Tibial nerve (tissue), 4 donors: ENCODE measurements around the gene RSRC1. TPM values are rescaled to one million over a fixed set of nuclear protein-coding genes. Genes with fewer than 3 reads are reported as not detected.

Source experiments
- DNase-seq, 2 donors: peaks; one replicate each; pipeline ENCODE4 v3.0.0-alpha.2; 2019; ENCODE audit warnings: low spot score in 2 of 2
- H3K27ac ChIP-seq, 4 donors: fragments of 200-600 bp; sonication (generic) in 3 of 4; one replicate each; pipeline ENCODE4 v1.5.1; 2017 to 2019; ENCODE audit warnings: mild to moderate bottlenecking in 1 of 4
- H3K27me3 ChIP-seq, 2 donors: fragments of 200-600 bp; sonication (generic) in 1 of 2; one replicate each; pipeline versions ENCODE4 v1.5.1 to v1.6.0; 2017 to 2019
- H3K36me3 ChIP-seq, 3 donors: fragments of 200-600 bp; sonication (generic); one replicate each; pipeline ENCODE4 v1.5.1; 2018 to 2019
- H3K4me1 ChIP-seq, 4 donors: fragments of 200-600 bp; sonication (generic) in 3 of 4; one replicate each; pipeline ENCODE4 v1.5.1; 2017 to 2019
- H3K4me3 ChIP-seq, 4 donors: fragments of 200-600 bp; sonication (generic) in 3 of 4; one replicate each; pipeline ENCODE4 v1.5.1; 2017 to 2019; ENCODE audit warnings: mild to moderate bottlenecking in 1 of 4, moderate library complexity in 1 of 4
- H3K9me3 ChIP-seq, 4 donors: fragments of 200-600 bp; sonication (generic) in 3 of 4; one replicate each; pipeline ENCODE4 v1.5.1; 2017 to 2019
- EP300 ChIP-seq, 2 donors: sonication (generic); formaldehyde crosslinking; IDR thresholded peaks; one replicate each; pipeline ENCODE4 v1.6.1; 2017; ENCODE audit warnings: antibody characterized with exemption in 2 of 2, mild to moderate bottlenecking in 1 of 2
- POLR2A ChIP-seq, 2 donors: fragments of 450-650 bp; IDR thresholded peaks; one replicate each; pipeline ENCODE4 v1.6.1; 2017; ENCODE audit warnings: antibody characterized with exemption in 2 of 2, mild to moderate bottlenecking in 2 of 2, moderate library complexity in 2 of 2
- WGBS, 2 donors: methylation state at CpG; one replicate each; pipeline ENCODE4 v1.1.5; 2018; 5-methylcytosine and 5-hydroxymethylcytosine counted together
- total RNA-seq, 4 donors: library from RNA; depleted of rRNA; stranded (reverse); fragments of >200 nt; gene quantifications; one replicate each; pipeline ENCODE4 v1.1.0, GENCODE V29; 2016
- TF ChIP-seq, protein P1 (sequence below), 5 experiments: fragments of 200-600 bp in 3 of 5; fragments of 450-650 bp in 2 of 5; sonication (generic) in 3 of 5; IDR thresholded peaks; one replicate each; pipeline ENCODE4 v1.5.1; 2016 to 2019; ENCODE audit warnings: antibody characterized with exemption in 5 of 5, mild to moderate bottlenecking in 3 of 5, moderate library complexity in 2 of 5

The RSRC1 gene
- total RNA-seq, 4 donors from 2014 or later, result 58.2 to 70.5 (median 68.6) TPM

- DNase-seq, result no peak
- Histone ChIP-seq H3K9me3 (no peaks in the 10 kb centered on the region), H3K4me1 (peaks cover 0 to under 1% (median 0%) of the 10 kb centered on the region in 4 donors), H3K27me3 (peaks cover 0 to 4% of the 10 kb centered on the region in 2 donors), H3K36me3 (no peaks in the 10 kb centered on the region), H3K4me3 (no peak overlapping the region), H3K27ac (no peak overlapping the region)
- no peak for TF ChIP-seq POLR2A (IDR thresholded peaks at IDR 0.05)
- no peak for TF ChIP-seq EP300 (IDR thresholded peaks at IDR 0.05)
- TF ChIP-seq, protein P1, sequence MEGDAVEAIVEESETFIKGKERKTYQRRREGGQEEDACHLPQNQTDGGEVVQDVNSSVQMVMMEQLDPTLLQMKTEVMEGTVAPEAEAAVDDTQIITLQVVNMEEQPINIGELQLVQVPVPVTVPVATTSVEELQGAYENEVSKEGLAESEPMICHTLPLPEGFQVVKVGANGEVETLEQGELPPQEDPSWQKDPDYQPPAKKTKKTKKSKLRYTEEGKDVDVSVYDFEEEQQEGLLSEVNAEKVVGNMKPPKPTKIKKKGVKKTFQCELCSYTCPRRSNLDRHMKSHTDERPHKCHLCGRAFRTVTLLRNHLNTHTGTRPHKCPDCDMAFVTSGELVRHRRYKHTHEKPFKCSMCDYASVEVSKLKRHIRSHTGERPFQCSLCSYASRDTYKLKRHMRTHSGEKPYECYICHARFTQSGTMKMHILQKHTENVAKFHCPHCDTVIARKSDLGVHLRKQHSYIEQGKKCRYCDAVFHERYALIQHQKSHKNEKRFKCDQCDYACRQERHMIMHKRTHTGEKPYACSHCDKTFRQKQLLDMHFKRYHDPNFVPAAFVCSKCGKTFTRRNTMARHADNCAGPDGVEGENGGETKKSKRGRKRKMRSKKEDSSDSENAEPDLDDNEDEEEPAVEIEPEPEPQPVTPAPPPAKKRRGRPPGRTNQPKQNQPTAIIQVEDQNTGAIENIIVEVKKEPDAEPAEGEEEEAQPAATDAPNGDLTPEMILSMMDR (IDR thresholded peaks at IDR 0.05), result no peak
- 96 to 98% methylated on average over 6 of the region's 6 CpGs for WGBS, 2 donors
These were observed 455.2 kb downstream of the RSRC1 start for GRCh38 chr3:158565076-158565475.

- no peaks in the 10 kb centered on the region for H3K36me3 ChIP-seq
- no peak overlapping the region for H3K27ac ChIP-seq
- no peaks in the 10 kb centered on the region for H3K9me3 ChIP-seq
- no peak for TF ChIP-seq EP300 (IDR thresholded peaks at IDR 0.05)
- no peak for DNase-seq
- H3K4me1 ChIP-seq, result peaks cover 0 to 21% (median 0%) of the 10 kb centered on the region in 4 donors
- 85% methylated on average over 3 of the region's 3 CpGs for WGBS, 2 donors
- H3K27me3 ChIP-seq, result peaks cover 0 to 4% of the 10 kb centered on the region in 2 donors
- H3K4me3 ChIP-seq, result no peak overlapping the region
These were observed 458.9 kb downstream of the RSRC1 start for GRCh38 chr3:158568784-158569183.

DNA sequence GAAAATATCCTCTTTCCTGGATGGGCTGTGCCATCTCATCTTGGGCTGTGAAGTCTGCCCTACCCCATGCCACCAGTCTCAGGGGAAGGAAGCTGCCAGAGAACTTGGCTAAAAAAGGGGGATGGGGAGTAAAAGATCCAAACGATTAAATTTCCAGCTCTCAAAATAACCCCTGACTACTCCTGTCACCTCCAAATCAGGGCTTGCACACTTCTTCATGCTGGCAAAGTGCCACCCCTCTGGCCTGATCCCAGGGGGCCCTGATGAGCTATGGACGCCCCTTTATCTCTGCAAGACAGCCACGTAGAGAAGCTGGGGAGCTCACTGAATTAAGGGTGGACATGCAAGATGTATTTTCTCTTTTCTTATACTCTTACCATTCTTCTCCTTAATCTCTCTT lies 459.9 kb downstream of the RSRC1 start:
- DNase-seq, result no peak
- H3K9me3 ChIP-seq, result no peaks in the 10 kb centered on the region
- 58 to 64% methylated on average over 3 of the region's 3 CpGs for WGBS, 2 donors
- no peak overlapping the region for H3K27ac ChIP-seq
- TF ChIP-seq EP300 (IDR thresholded peaks at IDR 0.05) (no peak), POLR2A (IDR thresholded peaks at IDR 0.05) (no peak)
- TF ChIP-seq, protein P1 (IDR thresholded peaks at IDR 0.05), result no peak
- H3K4me1 ChIP-seq, result peaks cover 0 to 21% (median 0%) of the 10 kb centered on the region in 4 donors
- no peak overlapping the region for H3K4me3 ChIP-seq
- peaks cover 0 to 4% of the 10 kb centered on the region in 2 donors for H3K27me3 ChIP-seq
- H3K36me3 ChIP-seq, result no peaks in the 10 kb centered on the region

- Histone ChIP-seq H3K9me3 (no peaks in the 10 kb centered on the region), H3K4me1 (peaks cover 0 to 21% (median 0%) of the 10 kb centered on the region in 4 donors), H3K27ac (peak within 1 kb of the TSS; percentile 44 to 89 (median 72)), H3K36me3 (no peaks in the 10 kb centered on the region), H3K27me3 (peaks cover 0 to 4% of the 10 kb centered on the region in 2 donors), H3K4me3 (peak within 1 kb of the TSS; percentile 43 to 71 (median 60))
- DNase-seq, result peak; percentile 93 to 97
- TF ChIP-seq POLR2A (IDR thresholded peaks at IDR 0.05) (peak; percentile 84 to 93), EP300 (IDR thresholded peaks at IDR 0.05) (peak; percentile 54 to 97)
- TF ChIP-seq, protein P1 (IDR thresholded peaks at IDR 0.05), result peak in 2 of 5 experiments; percentile 39 to 41
- WGBS, 2 donors, result 0 to 2% methylated on average over 46 to 51 of the region's 51 CpGs
These were observed 461.3 kb downstream of the RSRC1 start, which contains the start of gene MLF1 for GRCh38 chr3:158570999-158571702. Gene MLF1, plus strand, starts transcription at chr3:158571194. Its CDS starts 107 bp downstream, at chr3:158571301.

DNA sequence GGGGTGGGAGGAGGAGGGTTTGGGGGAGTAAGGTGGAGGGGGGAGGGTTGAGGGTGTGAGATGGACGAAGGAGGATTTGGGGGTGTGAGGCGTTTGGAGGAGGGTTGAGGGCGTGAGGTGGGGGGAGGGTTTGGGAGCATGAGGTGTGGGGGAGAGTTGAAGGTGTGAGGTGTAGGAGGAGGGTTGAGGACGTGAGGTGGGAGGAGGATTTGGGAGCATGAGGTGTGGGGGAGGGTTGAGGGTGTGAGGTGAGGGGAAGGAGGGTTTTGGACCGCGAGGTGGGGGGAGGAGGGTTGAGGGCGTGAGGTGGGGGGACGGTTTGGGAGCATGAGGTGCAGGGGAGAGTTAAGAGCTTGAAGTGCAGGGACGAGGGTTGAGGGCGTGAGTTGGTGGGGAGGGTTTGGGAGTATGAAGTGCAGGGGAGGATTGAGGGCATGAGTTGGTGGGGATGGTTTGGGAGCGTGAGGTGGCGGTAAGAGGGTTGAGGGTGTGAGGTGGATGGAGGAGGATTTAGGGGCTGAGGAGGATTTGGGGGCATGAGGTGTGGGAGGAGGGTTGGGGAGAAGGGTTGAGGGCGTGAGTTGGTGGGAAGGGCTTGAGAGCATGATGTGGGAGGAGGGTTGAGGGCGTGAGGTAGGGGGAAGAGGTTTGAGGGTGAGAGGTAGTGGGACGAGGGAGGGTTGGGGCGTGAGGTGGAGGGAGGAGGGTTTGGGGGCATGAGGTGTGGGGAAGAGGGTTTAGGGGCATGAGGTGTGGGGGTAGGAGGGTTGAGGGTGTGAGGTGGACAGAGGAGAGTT lies 462.3 kb downstream of the RSRC1 start:
- no peaks in the 10 kb centered on the region for H3K36me3 ChIP-seq
- peaks cover 0 to 21% (median 0%) of the 10 kb centered on the region in 4 donors for H3K4me1 ChIP-seq
- no peak for DNase-seq
- H3K4me3 ChIP-seq, result peak overlapping the region in 1 of 4 donors; percentile 71
- 88 to 91% methylated on average over 15 to 16 of the region's 16 CpGs for WGBS, 2 donors
- TF ChIP-seq POLR2A (IDR thresholded peaks at IDR 0.05) (no peak), EP300 (IDR thresholded peaks at IDR 0.05) (no peak)
- TF ChIP-seq, protein P1 (IDR thresholded peaks at IDR 0.05), result no peak
- no peaks in the 10 kb centered on the region for H3K9me3 ChIP-seq
- no peaks in the 10 kb centered on the region for H3K27me3 ChIP-seq
- H3K27ac ChIP-seq, result no peak overlapping the region
